MM.1S (cell line): ENCODE results near the gene AGO3.

ENCODE experiments used
- DNase-seq: peaks from one replicate; pipeline ENCODE4 v3.0.0-alpha.2; 2015
- H2AFZ ChIP-seq: fragments of 300-600 bp; sonication (generic); 2 replicates; pipeline ENCODE4 v1.6.0; 2016; ENCODE audit warnings: antibody characterized with exemption, low read length
- H3F3A ChIP-seq: fragments of 300-600 bp; sonication (generic); 2 replicates; pipeline ENCODE4 v1.6.1; 2016; ENCODE audit warnings: mild to moderate bottlenecking, antibody characterized with exemption, low read length, moderate library complexity, mixed read lengths; ENCODE audit not compliant: insufficient read depth
- H3K27ac ChIP-seq: fragments of 300-600 bp; sonication (generic); 2 replicates; pipeline ENCODE4 v1.5.1; 2016; ENCODE audit warnings: mild to moderate bottlenecking, low read length
- H3K27me3 ChIP-seq: fragments of 300-600 bp; sonication (generic); replicated peaks from 2 replicates; pipeline ENCODE4 v1.6.0; 2016; ENCODE audit warnings: low read length; ENCODE audit not compliant: insufficient read depth
- H3K36me3 ChIP-seq: fragments of 300-600 bp; sonication (generic); replicated peaks from 2 replicates; pipeline ENCODE4 v1.6.1; 2016; ENCODE audit warnings: mild to moderate bottlenecking, low read length, mixed read lengths; ENCODE audit not compliant: insufficient read depth
- H3K4me1 ChIP-seq: fragments of 300-600 bp; sonication (generic); 2 replicates; pipeline ENCODE4 v1.6.1; 2016; ENCODE audit warnings: low read length, mixed read lengths
- H3K4me2 ChIP-seq: fragments of 300-600 bp; sonication (generic); 2 replicates; pipeline ENCODE4 v1.6.0; 2016; ENCODE audit warnings: low read depth, low read length
- H3K4me3 ChIP-seq: fragments of 300-600 bp; sonication (generic); 2 replicates; pipeline ENCODE4 v1.5.1; 2016; ENCODE audit warnings: low read length, mixed read lengths
- H3K79me2 ChIP-seq: fragments of 300-600 bp; sonication (generic); 2 replicates; pipeline ENCODE4 v1.6.1; 2016; ENCODE audit warnings: mixed run types, low read length, mixed read lengths
- H3K9ac ChIP-seq: fragments of 300-600 bp; sonication (generic); 2 replicates; pipeline ENCODE4 v1.6.1; 2016; ENCODE audit warnings: low read length, mixed read lengths
- H3K9me2 ChIP-seq: fragments of 300-600 bp; sonication (generic); replicated peaks from 2 replicates; pipeline ENCODE4 v1.6.1; 2016; ENCODE audit warnings: mild to moderate bottlenecking, low read length, mixed read lengths; ENCODE audit not compliant: insufficient read depth
- H3K9me3 ChIP-seq: fragments of 300-600 bp; sonication (generic); replicated peaks from 2 replicates; pipeline ENCODE4 v1.6.1; 2016; ENCODE audit warnings: mild to moderate bottlenecking, low read length, mixed read lengths; ENCODE audit not compliant: insufficient read depth
- H4K20me1 ChIP-seq: fragments of 300-600 bp; sonication (generic); 2 replicates; pipeline ENCODE4 v1.6.1; 2016; ENCODE audit warnings: mild to moderate bottlenecking, low read length, moderate library complexity, mixed read lengths; ENCODE audit not compliant: insufficient read depth
- EZH2 ChIP-seq: fragments of 300-600 bp; sonication (generic); optimal IDR thresholded peaks from 2 replicates; pipeline ENCODE3; 2017; ENCODE audit warnings: low read depth, mild to moderate bottlenecking, antibody characterized with exemption, low read length, mixed read lengths
- EZH2phosphoT487 ChIP-seq: fragments of 300-600 bp; sonication (generic); IDR thresholded peaks from 2 replicates; pipeline ENCODE4 v1.6.1; 2018; ENCODE audit warnings: antibody characterized with exemption, low read length
- TF ChIP-seq, protein P1 (sequence below): fragments of 300-600 bp; sonication (generic); IDR thresholded peaks from 2 replicates; pipeline ENCODE4 v1.5.1; 2016; ENCODE audit warnings: antibody characterized with exemption, low read length, mixed read lengths

The AGO3 gene

DNA sequence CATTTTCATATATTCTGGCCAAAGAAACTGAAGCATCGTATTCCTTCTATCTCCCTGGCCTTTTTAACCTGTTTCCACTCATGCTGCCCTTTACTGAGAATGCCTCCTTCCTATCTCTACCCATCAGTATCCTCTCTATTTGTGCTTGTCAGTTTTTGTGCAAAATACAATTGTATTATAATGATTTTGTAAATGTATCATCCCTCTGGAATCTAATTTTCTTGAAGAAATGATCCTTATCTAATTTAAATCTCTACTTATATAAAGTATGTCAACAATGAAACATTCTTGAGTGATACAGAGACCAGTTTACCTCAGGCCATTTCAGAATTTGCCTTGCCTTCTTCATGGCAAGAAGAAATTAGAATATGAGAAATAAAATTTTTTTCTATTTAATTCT is 93.9 kb downstream of the AGO3 start:
- Histone ChIP-seq H3K27me3 (no peaks in the 10 kb centered on the region), H3K4me1 (peaks cover 14% of the 10 kb centered on the region), H4K20me1 (no peaks in the 10 kb centered on the region), H3K27ac (no peak overlapping the region), H3K4me2 (no peak overlapping the region), H3F3A (peaks cover 12% of the 10 kb centered on the region), H3K9me2 (no peaks in the 10 kb centered on the region), H3K9me3 (no peaks in the 10 kb centered on the region), H3K4me3 (no peak overlapping the region), H3K79me2 (no peaks in the 10 kb centered on the region), H2AFZ (no peak overlapping the region), H3K36me3 (no peaks in the 10 kb centered on the region), H3K9ac (no peak overlapping the region)
- no peak for TF ChIP-seq EZH2
- TF ChIP-seq, protein P1, sequence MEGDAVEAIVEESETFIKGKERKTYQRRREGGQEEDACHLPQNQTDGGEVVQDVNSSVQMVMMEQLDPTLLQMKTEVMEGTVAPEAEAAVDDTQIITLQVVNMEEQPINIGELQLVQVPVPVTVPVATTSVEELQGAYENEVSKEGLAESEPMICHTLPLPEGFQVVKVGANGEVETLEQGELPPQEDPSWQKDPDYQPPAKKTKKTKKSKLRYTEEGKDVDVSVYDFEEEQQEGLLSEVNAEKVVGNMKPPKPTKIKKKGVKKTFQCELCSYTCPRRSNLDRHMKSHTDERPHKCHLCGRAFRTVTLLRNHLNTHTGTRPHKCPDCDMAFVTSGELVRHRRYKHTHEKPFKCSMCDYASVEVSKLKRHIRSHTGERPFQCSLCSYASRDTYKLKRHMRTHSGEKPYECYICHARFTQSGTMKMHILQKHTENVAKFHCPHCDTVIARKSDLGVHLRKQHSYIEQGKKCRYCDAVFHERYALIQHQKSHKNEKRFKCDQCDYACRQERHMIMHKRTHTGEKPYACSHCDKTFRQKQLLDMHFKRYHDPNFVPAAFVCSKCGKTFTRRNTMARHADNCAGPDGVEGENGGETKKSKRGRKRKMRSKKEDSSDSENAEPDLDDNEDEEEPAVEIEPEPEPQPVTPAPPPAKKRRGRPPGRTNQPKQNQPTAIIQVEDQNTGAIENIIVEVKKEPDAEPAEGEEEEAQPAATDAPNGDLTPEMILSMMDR: no peak
- no peak for DNase-seq

DNA sequence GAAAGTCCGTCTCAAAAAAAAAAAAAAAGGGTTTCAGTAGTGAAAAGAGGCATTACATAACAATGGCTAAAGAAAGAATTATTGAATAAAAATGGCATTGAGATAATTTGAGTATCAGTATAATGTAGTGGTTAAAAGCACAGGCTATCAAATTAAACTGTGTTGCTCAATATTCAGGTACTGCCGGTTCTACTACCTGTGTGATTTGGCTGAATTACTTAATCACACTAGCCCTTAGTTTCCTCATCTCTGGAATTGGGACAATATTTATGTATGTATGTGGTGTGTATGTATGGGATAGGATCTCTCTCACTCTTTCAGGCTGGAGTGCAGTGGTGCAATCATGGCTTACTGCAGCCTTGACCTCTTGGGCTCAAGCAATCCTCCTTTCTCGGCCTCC is 96.9 kb downstream of the AGO3 start:
- no peaks in the 10 kb centered on the region for H3K79me2 ChIP-seq
- no peaks in the 10 kb centered on the region for H4K20me1 ChIP-seq
- no peaks in the 10 kb centered on the region for H3K36me3 ChIP-seq
- H3K4me1 ChIP-seq: peaks cover 13% of the 10 kb centered on the region
- no peak overlapping the region for H3K27ac ChIP-seq
- H3K9me3 ChIP-seq: no peaks in the 10 kb centered on the region
- no peak overlapping the region for H3K4me3 ChIP-seq
- no peak overlapping the region for H2AFZ ChIP-seq
- no peaks in the 10 kb centered on the region for H3K9me2 ChIP-seq
- no peak overlapping the region for H3K9ac ChIP-seq
- TF ChIP-seq EZH2 (no peak), EZH2phosphoT487 (no peak)
- TF ChIP-seq, protein P1: no peak
- no peak overlapping the region for H3K4me2 ChIP-seq
- H3K27me3 ChIP-seq: no peaks in the 10 kb centered on the region
- DNase-seq: no peak
- H3F3A ChIP-seq: peaks cover 11% of the 10 kb centered on the region

DNA sequence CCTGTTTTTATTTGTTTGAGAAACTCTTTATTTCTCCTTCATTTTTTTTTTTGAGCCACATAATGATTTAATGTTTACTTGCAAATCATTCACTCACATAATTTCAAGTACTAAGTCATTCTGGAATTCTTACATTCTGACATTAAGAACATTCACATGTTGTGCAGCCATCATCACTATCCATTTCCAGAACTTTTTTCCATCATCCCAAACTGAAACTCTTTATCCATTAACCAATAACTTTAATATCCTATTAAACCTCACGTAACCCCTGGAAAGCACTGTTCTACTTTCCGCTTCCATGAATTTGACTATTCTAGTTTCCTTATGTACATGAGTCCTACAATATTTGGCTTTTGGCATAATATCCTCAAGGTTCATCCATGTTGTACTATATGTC is 100.5 kb downstream of the AGO3 start:
- Histone ChIP-seq H4K20me1 (no peaks in the 10 kb centered on the region), H3K36me3 (no peaks in the 10 kb centered on the region), H3K9me2 (no peaks in the 10 kb centered on the region), H3K27me3 (no peaks in the 10 kb centered on the region), H3K4me3 (no peak overlapping the region), H3K79me2 (no peaks in the 10 kb centered on the region), H3K9me3 (no peaks in the 10 kb centered on the region), H3K27ac (no peak overlapping the region), H3K4me2 (no peak overlapping the region), H2AFZ (no peak overlapping the region), H3F3A (no peaks in the 10 kb centered on the region), H3K9ac (no peak overlapping the region), H3K4me1 (no peaks in the 10 kb centered on the region)
- TF ChIP-seq, protein P1: no peak
- TF ChIP-seq EZH2 (no peak), EZH2phosphoT487 (no peak)
- no peak for DNase-seq

DNA sequence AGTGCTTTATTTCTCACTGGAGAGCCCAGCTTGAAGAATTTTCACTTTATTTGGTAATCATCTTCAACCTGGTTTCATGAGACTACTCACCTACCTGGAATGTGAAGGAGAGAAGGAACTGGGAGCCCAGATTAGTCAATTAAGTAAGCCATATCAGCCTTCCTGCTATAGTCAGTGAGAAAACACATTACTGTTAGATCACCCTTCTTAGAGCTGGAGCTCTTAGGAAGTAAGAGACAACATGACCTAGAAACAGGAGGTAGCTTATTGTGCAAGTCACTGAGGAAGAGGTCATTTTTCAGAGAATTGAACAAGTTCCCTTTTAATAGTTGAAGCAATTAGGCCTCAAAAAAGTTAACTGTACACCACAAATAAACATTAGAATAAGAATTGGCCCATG is 103.8 kb downstream of the AGO3 start:
- Histone ChIP-seq H3K9ac (no peak overlapping the region), H3K36me3 (no peaks in the 10 kb centered on the region)
- no peak for DNase-seq

More for the DNA sequence above, 103.8 kb downstream of the AGO3 start:
- Histone ChIP-seq H3K4me3 (no peak overlapping the region), H3K27ac (no peak overlapping the region), H3K4me2 (no peak overlapping the region), H3F3A (no peaks in the 10 kb centered on the region), H2AFZ (no peak overlapping the region), H4K20me1 (no peaks in the 10 kb centered on the region), H3K4me1 (no peaks in the 10 kb centered on the region), H3K27me3 (no peaks in the 10 kb centered on the region), H3K9me2 (no peaks in the 10 kb centered on the region), H3K9me3 (no peaks in the 10 kb centered on the region), H3K79me2 (no peaks in the 10 kb centered on the region)
- TF ChIP-seq, protein P1: no peak
- no peak for TF ChIP-seq EZH2phosphoT487
- no peak for TF ChIP-seq EZH2
